A673 (cell line): ENCODE measurements around the gene ABTB1. TPM values are rescaled to one million over a fixed set of nuclear protein-coding genes. Genes with fewer than 3 reads are reported as not detected.

ENCODE experiments used
- BruUV-seq: library from RNA; stranded (reverse); fragments of 400-500 nt; replicated peaks from 2 replicates; lab custom pipeline; 2021; lab: Mats Ljungman, UMichigan
- CTCF ChIA-PET: fragments of 300-600 bp; sonication (Branson Sonifier 250); formaldehyde crosslinking; loops from one replicate; lab custom pipeline; 2022; ENCODE audit warnings: antibody characterized with exemption; lab: Charles Lee
- POLR2A ChIA-PET: fragments of 300-600 bp; sonication (Branson Sonifier 250); formaldehyde crosslinking; loops from one replicate; lab custom pipeline; 2022; ENCODE audit warnings: antibody characterized with exemption; ENCODE audit not compliant: low non-redundant PET; lab: Charles Lee
- DNase-seq: peaks from one replicate; pipeline ENCODE4 v3.0.0-alpha.2; 2015; ENCODE audit warnings: low spot score
- H3K27ac ChIP-seq: fragments of 200-600 bp; sonication (generic); 2 replicates; pipeline ENCODE4 v1.5.1; 2016; ENCODE audit warnings: mixed run types, low read depth, mild to moderate bottlenecking, mixed read lengths, antibody characterized with exemption, low read length; ENCODE audit not compliant: poor library complexity, severe bottlenecking
- H3K27me3 ChIP-seq: fragments of 200-600 bp; sonication (generic); replicated peaks from 2 replicates; pipeline ENCODE4 v1.6.1; 2017; ENCODE audit warnings: mixed run types, low read depth, mild to moderate bottlenecking, mixed read lengths, antibody characterized with exemption, low read length; ENCODE audit not compliant: insufficient read depth, poor library complexity
- H3K36me3 ChIP-seq: fragments of 200-600 bp; sonication (generic); 2 replicates; pipeline ENCODE4 v1.6.1; 2016; ENCODE audit warnings: mixed run types, mild to moderate bottlenecking, mixed read lengths, antibody characterized with exemption, low read length; ENCODE audit not compliant: insufficient read depth, poor library complexity, severe bottlenecking
- H3K4me1 ChIP-seq: fragments of 200-600 bp; sonication (generic); 2 replicates; pipeline ENCODE4 v1.6.1; 2017; ENCODE audit warnings: mixed run types, mild to moderate bottlenecking, mixed read lengths, antibody characterized with exemption, low read length; ENCODE audit not compliant: insufficient read depth, poor library complexity, severe bottlenecking
- H3K4me3 ChIP-seq: fragments of 200-600 bp; sonication (generic); 2 replicates; pipeline ENCODE4 v1.5.1; 2016; ENCODE audit warnings: low read depth, mixed run types, mild to moderate bottlenecking, mixed read lengths, low read length; ENCODE audit not compliant: poor library complexity, severe bottlenecking
- H3K9me3 ChIP-seq: fragments of 200-600 bp; sonication (generic); 2 replicates; pipeline ENCODE4 v1.6.1; 2016; ENCODE audit warnings: mixed run types, low read depth, mild to moderate bottlenecking, mixed read lengths, antibody characterized with exemption, low read length; ENCODE audit not compliant: poor library complexity, severe bottlenecking
- CTCF ChIP-seq: fragments of 300-800, 200-600 bp; sonication (generic); conservative IDR thresholded peaks from 2 replicates; pipeline ENCODE4 v1.5.1; 2017; ENCODE audit warnings: low read depth, mild to moderate bottlenecking, antibody characterized with exemption, low read length, moderate library complexity, mixed read lengths
- EZH2 ChIP-seq: fragments of 200-600 bp; sonication (generic); IDR thresholded peaks from 2 replicates; pipeline ENCODE4 v1.6.1; 2017; ENCODE audit warnings: borderline replicate concordance, low read depth, mild to moderate bottlenecking, mixed read lengths, antibody characterized with exemption, low read length; ENCODE audit not compliant: poor library complexity, severe bottlenecking
- intact Hi-C: fragments of 100-400 bp; cut with micrococcal nuclease; formaldehyde crosslinking; loops from one replicate; pipeline ENCODE4 v1.10.0; 2022; ENCODE audit not compliant: unreplicated experiment
- total RNA-seq: library from RNA; stranded (reverse); gene quantifications from 2 replicates; pipeline ENCODE4 v1.2.3, GENCODE V29; 2021

ABTB1 gene
- total RNA-seq, 1 experiment from 2014 or later = 2.6 TPM

GRCh38 chr3:127723011-127723567 is 50.3 kb downstream of the ABTB1 start:
- ChIA-PET POLR2A (no interaction called here), CTCF (no interaction called here)
- no peak for TF ChIP-seq EZH2
- no peak for TF ChIP-seq CTCF
- Histone ChIP-seq H3K27me3 (no peaks in the 10 kb centered on the region), H3K27ac (no peak overlapping the region), H3K9me3 (no peaks in the 10 kb centered on the region), H3K4me3 (no peak overlapping the region), H3K36me3 (no peaks in the 10 kb centered on the region), H3K4me1 (peaks cover 8% of the 10 kb centered on the region)
- BruUV-seq = no TSS peak
- DNase-seq = no peak
- intact Hi-C loops = no loop called here

GRCh38 chr3:127726894-127727293 is 54.1 kb downstream of the ABTB1 start:
- no peaks in the 10 kb centered on the region for H3K9me3 ChIP-seq
- TF ChIP-seq CTCF = no peak
- no peak for TF ChIP-seq EZH2
- no peaks in the 10 kb centered on the region for H3K36me3 ChIP-seq
- intact Hi-C loops = no loop called here
- H3K4me3 ChIP-seq = no peak overlapping the region
- H3K27ac ChIP-seq = no peak overlapping the region
- no TSS peak for BruUV-seq
- H3K4me1 ChIP-seq = peaks cover 13% of the 10 kb centered on the region
- no peak for DNase-seq
- ChIA-PET POLR2A (no interaction called here), CTCF (no interaction called here)
- no peaks in the 10 kb centered on the region for H3K27me3 ChIP-seq

GRCh38 chr3:127728417-127729015 is 55.8 kb downstream of the ABTB1 start:
- Histone ChIP-seq H3K9me3 (no peaks in the 10 kb centered on the region), H3K27ac (no peak overlapping the region), H3K4me1 (peaks cover 19% of the 10 kb centered on the region), H3K27me3 (no peaks in the 10 kb centered on the region), H3K36me3 (no peaks in the 10 kb centered on the region), H3K4me3 (no peak overlapping the region)
- POLR2A ChIA-PET = no interaction called here
- TF ChIP-seq EZH2 (no peak), CTCF (no peak)
- DNase-seq = no peak
- CTCF ChIA-PET = no interaction called here
- BruUV-seq = no TSS peak
- intact Hi-C loops = no loop called here
